HG03060 (cell line): Measurements from ENCODE around the gene LYPD4.

ENCODE experiments used
- ATAC-seq: cut with Tn5 transposase; IDR thresholded peaks from one replicate; pipeline ENCODE4 v1.9.1; 2021; ENCODE audit warnings: low read depth, moderate number of reproducible peaks; ENCODE audit not compliant: unreplicated experiment

The LYPD4 gene

GRCh38 chr19:41853768-41854167, 9.3 kb upstream of the LYPD4 start:
- ATAC-seq = no peak

- no peak for ATAC-seq
Observed at GRCh38 chr19:41853344-41853743, 8.9 kb upstream of the LYPD4 start.

- ATAC-seq = no peak
Observed at GRCh38 chr19:41851456-41851855, 7.0 kb upstream of the LYPD4 start.

GRCh38 chr19:41850381-41850780, 5.9 kb upstream of the LYPD4 start:
- ATAC-seq = no peak

- no peak for ATAC-seq
Observed at GRCh38 chr19:41849067-41849466, 4.6 kb upstream of the LYPD4 start.

GRCh38 chr19:41848666-41849065, 4.2 kb upstream of the LYPD4 start:
- no peak for ATAC-seq

GRCh38 chr19:41847351-41848105, 3.0 kb upstream of the LYPD4 start:
- no peak for ATAC-seq

- no peak for ATAC-seq
Observed at GRCh38 chr19:41845051-41845590, 638 bp upstream of the LYPD4 start.

- no peak for ATAC-seq
Observed at GRCh38 chr19:41845001-41845050, 343 bp upstream of the LYPD4 start, which contains the start of gene DMRTC2. Gene DMRTC2, plus strand, starts transcription at chr19:41845042. Its CDS starts 2,387 bp downstream, at chr19:41847429.

GRCh38 chr19:41843371-41843770, 1.1 kb downstream of the LYPD4 start:
- no peak for ATAC-seq

- no peak for ATAC-seq
Observed at GRCh38 chr19:41839211-41839610, 5.3 kb downstream of the LYPD4 start.

GRCh38 chr19:41837981-41838708, 6.3 kb downstream of the LYPD4 start:
- ATAC-seq = no peak

GRCh38 chr19:41821003-41821735, 23.3 kb downstream of the LYPD4 start:
- no peak for ATAC-seq

- no peak for ATAC-seq
Observed at GRCh38 chr19:41816761-41817160, 27.7 kb downstream of the LYPD4 start.

GRCh38 chr19:41815301-41815700, 29.2 kb downstream of the LYPD4 start:
- no peak for ATAC-seq

GRCh38 chr19:41813911-41814310, 30.6 kb downstream of the LYPD4 start:
- ATAC-seq = no peak

GRCh38 chr19:41811981-41812380, 32.5 kb downstream of the LYPD4 start:
- no peak for ATAC-seq

GRCh38 chr19:41811036-41811435, 33.4 kb downstream of the LYPD4 start:
- no peak for ATAC-seq

GRCh38 chr19:41810301-41810700, 34.2 kb downstream of the LYPD4 start:
- no peak for ATAC-seq

- ATAC-seq = no peak
Observed at GRCh38 chr19:41808663-41809566, 35.6 kb downstream of the LYPD4 start.

GRCh38 chr19:41807176-41807575, 37.3 kb downstream of the LYPD4 start:
- ATAC-seq = no peak
